ENCODE measurements around the gene PXDC1. TPM values are rescaled to one million over a fixed set of nuclear protein-coding genes. Genes with fewer than 3 reads are reported as not detected.

Gene PXDC1
- total RNA-seq, 1 experiment from 2014 or later = 18.2 TPM

DNA sequence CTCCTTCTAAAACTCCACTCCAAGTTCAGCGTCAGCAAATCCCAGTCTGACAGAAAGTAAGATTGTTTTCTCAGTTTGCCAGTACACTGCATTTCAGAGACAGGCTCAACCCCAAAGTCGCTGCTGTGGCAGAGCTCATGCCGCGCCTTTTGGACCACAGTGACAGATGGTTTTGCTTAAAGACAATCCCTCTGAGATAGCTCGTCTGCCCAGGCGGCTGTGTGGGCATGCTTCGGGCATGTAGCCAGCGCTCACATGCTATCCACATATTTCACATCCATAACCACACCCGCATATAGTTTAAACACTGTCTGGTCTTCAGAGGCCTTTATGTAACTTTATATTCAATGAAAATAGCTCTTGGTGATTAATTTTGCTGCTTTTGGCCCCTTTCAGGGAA lies 14.7 kb upstream of the PXDC1 start:
- TF ChIP-seq CTCF (IDR thresholded peaks at IDR 0.05; ENCODE audit: unreplicated experiment) = no peak
- H3K36me3 Mint-ChIP-seq (ENCODE audit: insufficient read depth, unreplicated experiment) = no peaks in the 10 kb centered on the region
- intact Hi-C loops (cut with micrococcal nuclease; ENCODE audit: unreplicated experiment) = no loop called here
- no TSS peak for BruUV-seq (replicated peaks)
- CTCF ChIA-PET = no interaction called here
- no peak for DNase-seq
- no peaks in the 10 kb centered on the region for H3K27me3 Mint-ChIP-seq (ENCODE audit: unreplicated experiment)
- no peaks in the 10 kb centered on the region for H3K9me3 Mint-ChIP-seq (ENCODE audit: low read depth, unreplicated experiment)
- no peaks in the 10 kb centered on the region for H3K4me1 Mint-ChIP-seq (ENCODE audit: low read depth, unreplicated experiment)
- no peak overlapping the region for H3K27ac Mint-ChIP-seq (ENCODE audit: unreplicated experiment)
- no peak overlapping the region for H3K4me3 Mint-ChIP-seq (ENCODE audit: low read depth, unreplicated experiment)

DNA sequence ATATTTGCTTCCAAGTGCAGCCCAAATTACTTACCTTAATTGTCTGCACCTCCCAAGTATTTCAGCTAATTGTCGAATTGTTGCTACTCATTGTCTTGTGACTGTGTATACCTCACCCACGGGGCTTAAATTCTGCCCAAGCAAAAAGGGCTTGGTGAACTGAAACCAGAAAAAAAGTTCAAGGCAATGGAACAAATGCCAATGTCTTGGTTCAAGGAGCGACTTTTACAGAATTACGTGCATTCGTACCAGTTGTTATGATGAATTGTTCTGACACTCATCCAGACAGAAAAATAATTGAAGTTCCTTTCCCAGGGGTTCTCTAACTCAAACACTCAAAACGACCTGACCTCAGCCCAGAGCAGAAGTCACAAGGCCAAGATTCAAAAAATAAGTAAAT lies 13.9 kb upstream of the PXDC1 start:
- intact Hi-C loops (cut with micrococcal nuclease; ENCODE audit: unreplicated experiment) = no loop called here
- H3K4me3 Mint-ChIP-seq (ENCODE audit: low read depth, unreplicated experiment) = no peak overlapping the region
- no peaks in the 10 kb centered on the region for H3K4me1 Mint-ChIP-seq (ENCODE audit: low read depth, unreplicated experiment)
- H3K9me3 Mint-ChIP-seq (ENCODE audit: low read depth, unreplicated experiment) = no peaks in the 10 kb centered on the region
- DNase-seq = no peak
- CTCF ChIA-PET = no interaction called here
- BruUV-seq (replicated peaks) = no TSS peak
- TF ChIP-seq CTCF (IDR thresholded peaks at IDR 0.05; ENCODE audit: unreplicated experiment) = no peak
- no peaks in the 10 kb centered on the region for H3K36me3 Mint-ChIP-seq (ENCODE audit: insufficient read depth, unreplicated experiment)
- H3K27me3 Mint-ChIP-seq (ENCODE audit: unreplicated experiment) = no peaks in the 10 kb centered on the region
- H3K27ac Mint-ChIP-seq (ENCODE audit: unreplicated experiment) = no peak overlapping the region

GRCh38 chr6:3764516-3765335 lies 13.2 kb upstream of the PXDC1 start:
- no peaks in the 10 kb centered on the region for H3K36me3 Mint-ChIP-seq (ENCODE audit: insufficient read depth, unreplicated experiment)
- no TSS peak for BruUV-seq (replicated peaks)
- no peak overlapping the region for H3K4me3 Mint-ChIP-seq (ENCODE audit: low read depth, unreplicated experiment)
- CTCF ChIA-PET = no interaction called here
- DNase-seq = no peak
- H3K4me1 Mint-ChIP-seq (ENCODE audit: low read depth, unreplicated experiment) = no peaks in the 10 kb centered on the region
- no peaks in the 10 kb centered on the region for H3K27me3 Mint-ChIP-seq (ENCODE audit: unreplicated experiment)
- TF ChIP-seq CTCF (IDR thresholded peaks at IDR 0.05; ENCODE audit: unreplicated experiment) = no peak
- no peak overlapping the region for H3K27ac Mint-ChIP-seq (ENCODE audit: unreplicated experiment)
- no peaks in the 10 kb centered on the region for H3K9me3 Mint-ChIP-seq (ENCODE audit: low read depth, unreplicated experiment)
- intact Hi-C loops (cut with micrococcal nuclease; ENCODE audit: unreplicated experiment) = no loop called here

- no peak for TF ChIP-seq CTCF (IDR thresholded peaks at IDR 0.05; ENCODE audit: unreplicated experiment)
- BruUV-seq (replicated peaks) = no TSS peak
- no peaks in the 10 kb centered on the region for H3K4me1 Mint-ChIP-seq (ENCODE audit: low read depth, unreplicated experiment)
- H3K36me3 Mint-ChIP-seq (ENCODE audit: insufficient read depth, unreplicated experiment) = no peaks in the 10 kb centered on the region
- no peak for DNase-seq
- no peak overlapping the region for H3K27ac Mint-ChIP-seq (ENCODE audit: unreplicated experiment)
- CTCF ChIA-PET = no interaction called here
- no peaks in the 10 kb centered on the region for H3K9me3 Mint-ChIP-seq (ENCODE audit: low read depth, unreplicated experiment)
- H3K4me3 Mint-ChIP-seq (ENCODE audit: low read depth, unreplicated experiment) = no peak overlapping the region
- intact Hi-C loops (cut with micrococcal nuclease; ENCODE audit: unreplicated experiment) = no loop called here
- H3K27me3 Mint-ChIP-seq (ENCODE audit: unreplicated experiment) = no peaks in the 10 kb centered on the region
Observed at GRCh38 chr6:3762852-3763251, 11.3 kb upstream of the PXDC1 start.

Measured in Calu3 (cell line).